ENCODE data around the gene CHRND.

CHRND gene

GRCh38 chr2:232488097-232488711 lies 37.8 kb upstream of the CHRND start:
- no peak for DNase-seq

DNA sequence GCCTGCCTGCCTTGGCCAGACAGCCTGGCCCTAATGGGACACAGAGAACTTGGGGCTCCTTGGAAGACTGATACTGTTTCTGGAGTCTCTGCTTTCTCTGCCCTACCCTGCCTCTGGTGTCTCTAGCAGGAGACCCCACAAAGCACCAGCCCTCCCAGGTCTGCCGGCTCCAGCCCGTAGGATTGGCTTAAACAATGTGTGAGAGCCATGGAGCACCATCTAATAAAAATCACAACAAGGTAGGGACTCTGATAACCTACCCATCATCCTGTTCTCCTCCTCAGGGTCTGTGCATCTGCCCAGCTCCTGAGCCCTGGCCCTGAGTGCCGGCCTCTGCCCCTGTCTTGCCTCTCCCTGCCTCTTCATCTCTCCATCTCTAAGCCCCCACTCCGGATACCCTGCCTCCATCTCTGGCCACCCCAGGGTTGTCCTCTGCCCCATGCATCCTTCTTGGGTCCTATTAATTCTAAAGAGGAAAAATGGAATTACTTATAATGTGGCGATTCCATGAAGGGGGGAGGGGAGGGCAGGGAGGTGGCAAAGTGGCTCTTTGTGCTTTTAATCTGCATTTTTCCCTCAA lies 37.1 kb upstream of the CHRND start:
- DNase-seq = no peak

- no peak for DNase-seq
Observed at GRCh38 chr2:232489516-232490220, 36.3 kb upstream of the CHRND start.

DNA sequence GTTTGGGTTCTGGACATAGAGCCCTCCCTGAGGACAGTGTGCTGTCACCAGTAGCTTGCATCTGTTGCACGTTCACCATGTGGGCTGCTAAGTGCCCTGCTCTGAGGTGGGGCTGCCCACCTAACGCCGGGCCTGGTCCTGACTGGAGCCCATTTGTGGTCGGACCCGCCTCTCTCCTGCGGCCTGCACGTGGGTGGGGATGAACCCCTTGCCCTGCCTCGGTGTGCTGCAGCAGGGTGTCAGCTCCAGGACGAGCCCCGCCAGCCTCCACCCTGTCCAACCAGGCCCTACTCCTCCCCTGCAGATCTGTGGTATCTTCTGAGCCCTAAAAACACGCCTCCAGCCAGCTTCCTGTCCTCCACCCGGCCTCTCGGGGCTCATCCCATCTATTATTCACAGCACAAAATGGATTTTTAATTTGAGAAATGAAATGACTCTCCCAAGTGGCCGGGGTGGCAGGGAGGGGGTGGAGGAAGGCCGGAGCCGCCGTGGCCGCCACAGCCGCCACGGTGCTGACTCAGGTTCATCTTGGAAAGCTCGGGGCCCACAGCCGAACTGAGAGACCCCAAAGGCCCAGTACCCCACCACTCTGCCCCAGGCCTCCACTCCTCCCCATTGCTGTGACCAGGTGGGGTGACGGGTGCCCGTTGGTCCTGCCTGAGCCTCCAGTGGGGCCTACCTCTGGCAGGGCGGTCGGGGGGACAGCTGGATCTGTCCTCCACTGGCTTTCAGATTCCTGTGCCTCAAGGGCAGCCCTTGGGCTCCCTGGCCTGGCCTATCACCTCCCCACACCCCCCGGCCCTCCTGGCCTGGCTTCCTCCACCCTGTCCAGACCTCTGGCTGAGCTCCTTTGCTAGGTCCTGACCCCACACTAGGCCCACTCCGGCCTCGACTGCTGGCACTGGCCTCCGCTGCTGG lies 35.5 kb upstream of the CHRND start:
- no peak for DNase-seq

DNA sequence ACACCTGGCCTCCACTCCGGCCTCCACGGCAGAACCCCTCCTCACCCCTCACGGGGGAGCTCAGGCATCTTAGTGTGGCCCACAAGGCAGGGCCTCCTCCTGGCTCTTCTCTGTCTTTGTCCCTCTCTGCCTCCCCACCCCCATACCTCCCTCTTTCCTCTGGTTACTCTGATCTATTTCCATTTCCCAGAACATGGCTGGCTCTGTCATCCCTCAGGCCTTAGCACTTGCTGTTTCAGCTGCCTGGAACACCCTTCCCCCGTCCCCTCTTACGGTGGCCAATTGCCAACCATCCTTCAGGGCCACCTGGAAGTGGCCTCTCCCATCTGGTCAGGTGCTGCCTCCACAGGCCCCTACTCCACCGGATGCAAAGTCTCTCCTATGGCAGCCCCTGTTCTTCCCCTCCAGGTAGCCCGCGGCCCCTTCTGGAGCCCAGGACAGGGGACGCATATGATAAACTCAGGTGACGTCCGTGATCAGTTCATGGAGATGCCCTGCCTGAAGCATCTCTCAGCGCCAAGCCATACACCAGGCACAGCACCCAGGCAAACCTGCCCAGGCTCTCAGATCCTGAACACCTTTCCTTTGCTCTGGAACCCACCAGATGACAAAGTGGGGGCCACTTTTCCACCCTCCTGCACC lies 34.7 kb upstream of the CHRND start:
- DNase-seq = no peak

GRCh38 chr2:232492236-232492848 lies 33.6 kb upstream of the CHRND start:
- DNase-seq = no peak

- no peak for DNase-seq
Observed at GRCh38 chr2:232492963-232493700, 32.8 kb upstream of the CHRND start.

DNA sequence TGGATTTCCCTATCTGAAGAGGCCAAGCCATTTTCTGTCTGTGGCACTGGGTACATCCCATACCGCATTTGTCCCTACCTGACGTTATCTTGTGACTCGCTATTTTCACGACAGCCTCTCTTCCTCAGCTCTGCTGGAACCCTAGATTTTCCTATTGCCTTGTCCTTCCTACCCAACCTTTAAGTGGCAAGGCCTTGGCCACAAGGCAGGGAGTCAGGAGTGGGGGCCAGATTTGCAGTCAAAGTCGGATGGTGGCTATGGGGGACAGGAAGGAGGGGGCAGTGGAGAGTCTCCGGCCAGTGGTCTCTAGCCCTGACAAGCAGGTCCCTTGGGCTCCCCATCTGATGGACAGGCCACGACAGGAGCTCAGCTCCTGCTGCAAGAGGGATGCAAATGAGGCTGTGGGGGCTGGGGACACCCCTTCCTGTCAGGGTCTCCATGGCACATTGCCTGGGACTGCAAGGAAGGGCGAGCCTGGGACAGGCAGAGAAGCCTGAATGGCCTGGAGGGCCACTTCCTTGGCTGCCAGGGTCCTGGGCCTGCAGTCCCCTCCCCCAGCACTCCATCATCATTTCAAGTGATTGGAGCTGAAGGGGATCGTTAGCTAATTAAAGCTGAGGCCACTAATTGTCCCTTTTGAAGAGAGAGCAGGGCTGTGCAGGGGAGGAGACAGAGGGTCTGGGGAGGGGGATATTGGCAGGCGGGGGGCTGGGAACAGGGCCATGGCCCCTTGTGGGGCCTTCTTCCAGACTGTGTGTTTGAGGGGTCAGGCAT lies 32.1 kb upstream of the CHRND start:
- no peak for DNase-seq

DNA sequence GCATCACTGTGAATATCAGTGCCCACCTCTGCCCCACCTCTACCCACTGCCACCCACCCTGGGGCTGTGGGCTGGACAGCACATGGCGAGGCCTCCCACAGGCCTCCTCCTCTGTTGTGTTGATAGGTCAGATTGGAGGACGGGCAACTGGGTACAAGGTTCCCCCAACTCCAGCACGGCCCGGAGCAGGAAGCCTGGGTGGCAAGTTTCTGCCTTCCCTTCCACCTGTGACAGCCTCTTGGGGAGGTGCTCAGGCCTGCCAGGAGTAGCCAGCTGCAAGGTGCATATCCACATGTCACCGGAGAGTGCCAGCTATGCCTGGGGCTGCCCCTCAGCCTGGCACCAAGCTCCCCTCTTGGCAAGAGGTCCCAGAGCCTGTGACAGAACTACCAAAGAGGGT lies 31.4 kb upstream of the CHRND start:
- no peak for DNase-seq

DNA sequence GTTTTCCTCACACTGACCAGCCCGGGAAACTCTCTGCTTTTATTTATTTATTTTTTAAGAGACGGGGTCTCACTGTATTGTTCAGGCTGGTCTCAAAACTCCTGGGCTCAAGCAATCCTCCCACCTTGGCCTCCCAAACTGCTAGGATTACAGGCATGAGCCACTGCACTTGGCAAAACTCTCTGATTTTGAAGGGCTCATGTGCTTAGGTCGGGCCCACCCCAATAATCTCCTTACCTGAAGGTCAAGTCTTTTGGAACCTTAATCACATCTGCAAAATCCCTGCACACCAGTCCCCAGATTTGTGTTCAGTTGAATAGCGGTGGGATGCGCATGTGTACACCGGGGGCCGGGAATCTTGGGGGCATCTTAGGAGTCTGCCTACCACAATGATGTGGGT lies 30.7 kb upstream of the CHRND start:
- no peak for DNase-seq

DNA sequence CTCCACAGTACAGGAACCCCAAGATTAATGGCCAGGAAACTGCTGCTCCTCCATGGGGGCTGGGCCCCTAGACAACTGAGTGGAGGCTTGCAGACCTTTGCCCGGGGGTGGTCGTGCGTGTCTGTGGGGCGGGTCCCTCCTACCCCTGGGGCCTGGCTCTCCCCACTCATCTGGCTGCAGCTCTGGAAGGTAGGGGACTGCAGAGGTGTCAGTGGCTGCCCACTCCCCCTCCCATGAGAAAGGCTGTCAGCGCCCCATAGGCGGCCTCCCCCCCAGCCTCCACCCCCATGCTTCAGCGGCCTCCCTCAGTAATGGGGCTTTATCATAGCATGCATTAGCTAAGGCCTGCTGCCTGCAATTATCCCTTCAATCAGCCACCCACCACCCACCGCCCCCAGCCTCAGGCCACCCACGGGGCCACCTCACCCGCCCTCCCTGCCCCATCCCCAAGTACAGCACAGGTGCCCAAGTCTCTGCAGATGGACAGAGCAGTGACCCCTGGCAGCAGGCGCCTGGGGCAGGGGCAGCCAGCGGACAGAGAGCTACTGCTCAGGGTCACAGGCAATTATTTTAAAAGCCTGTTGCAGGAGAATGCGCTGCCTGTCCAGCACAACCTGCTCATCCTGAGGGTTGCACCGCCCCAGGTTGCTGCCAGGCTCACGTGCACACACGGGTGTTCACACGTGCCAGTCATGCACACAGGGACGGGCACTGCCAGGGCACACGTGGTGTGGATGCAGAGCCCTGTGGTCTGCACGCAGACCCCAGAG lies 29.3 kb upstream of the CHRND start:
- no peak for DNase-seq

GRCh38 chr2:232497348-232497747 lies 28.6 kb upstream of the CHRND start:
- no peak for DNase-seq

DNA sequence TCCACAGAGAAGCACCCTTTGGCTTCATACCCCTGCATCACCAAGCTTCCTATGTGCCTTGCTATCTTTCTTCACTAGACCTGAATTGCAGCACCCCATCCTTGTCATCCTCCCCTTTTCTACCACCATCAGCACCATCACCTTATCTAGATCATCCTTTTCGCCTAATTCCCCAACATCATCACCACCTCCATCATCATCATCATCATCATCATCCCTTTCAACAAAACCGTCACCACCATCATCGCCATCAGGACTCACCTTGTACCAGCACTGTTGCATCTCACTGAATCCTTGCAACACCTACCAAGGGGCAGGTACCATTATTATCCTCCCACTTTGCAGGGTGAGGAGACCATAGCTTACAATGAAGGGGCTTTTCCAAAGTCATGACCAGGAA lies 27.5 kb upstream of the CHRND start:
- DNase-seq = no peak

- DNase-seq = no peak
Observed at GRCh38 chr2:232501331-232501771, 24.6 kb upstream of the CHRND start.

DNA sequence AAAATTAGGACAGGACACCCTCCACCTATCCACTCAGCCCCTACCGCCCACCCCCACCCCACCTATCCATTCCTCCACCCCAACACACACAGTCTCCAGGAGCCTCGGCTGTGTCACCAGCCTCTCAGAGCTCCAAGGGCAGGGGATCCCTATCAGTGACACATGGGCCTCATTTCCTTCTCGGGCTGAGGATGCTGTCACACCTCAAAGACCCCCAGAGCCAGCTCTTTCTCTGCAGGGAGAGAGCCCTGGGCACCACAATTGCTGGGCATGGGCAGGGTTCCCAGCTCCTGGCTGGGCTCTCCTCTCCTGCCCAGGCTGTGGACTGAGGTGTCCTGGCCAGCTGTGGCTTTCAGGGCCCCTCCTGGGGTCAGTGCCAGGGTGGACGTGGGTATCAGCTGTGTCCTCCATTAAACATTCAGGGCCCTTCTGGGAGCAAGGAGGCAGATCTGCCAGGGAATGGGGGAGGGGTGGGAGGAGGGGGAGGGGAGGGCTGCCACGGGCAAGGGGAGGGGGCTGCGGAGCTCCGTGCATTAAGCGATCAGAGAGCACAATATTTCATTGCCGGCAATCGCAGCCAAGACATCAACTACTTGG lies 24.1 kb upstream of the CHRND start:
- DNase-seq = no peak

GRCh38 chr2:232502511-232502910 lies 23.4 kb upstream of the CHRND start:
- no peak for DNase-seq

- DNase-seq = no peak
Observed at GRCh38 chr2:232502911-232503808, 22.8 kb upstream of the CHRND start.

DNA sequence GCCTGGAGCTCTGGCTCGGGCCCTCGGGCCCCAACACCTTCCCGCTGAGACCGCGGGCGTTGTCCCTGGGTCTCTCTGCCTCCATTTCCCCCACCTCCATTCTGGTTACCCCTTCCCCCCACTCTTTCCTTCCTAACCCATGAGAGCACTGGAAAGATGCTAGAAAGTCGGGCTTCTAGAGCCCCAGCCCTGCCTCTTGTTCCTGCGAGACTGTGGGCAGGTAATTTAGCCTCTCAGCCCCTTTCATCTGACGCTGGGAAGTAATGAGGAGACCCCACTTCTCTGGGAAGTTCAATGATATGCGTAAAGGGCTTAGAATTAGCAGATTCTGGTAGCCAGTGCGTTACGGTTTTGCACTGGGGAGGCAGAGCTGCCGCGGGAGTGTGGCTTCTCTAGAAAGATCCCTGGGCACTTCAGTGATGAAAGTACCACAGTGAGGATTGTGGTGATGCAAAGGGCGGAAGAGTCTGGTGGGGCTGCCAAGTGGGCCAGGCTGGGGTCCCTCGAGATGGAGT lies 22.1 kb upstream of the CHRND start:
- no peak for DNase-seq

Data from fibroblast of skin of abdomen (primary cell).